HEK293 (cell line): ENCODE data around the gene LGI1.

ENCODE experiments used
- CTCF ChIA-PET: fragments of 350-600 bp; formaldehyde crosslinking; extraction: SDS; loops from one replicate; lab custom pipeline; 2021; ENCODE audit warnings: antibody characterized with exemption; lab: Yijun Ruan, JAX
- POLR2A ChIA-PET: fragments of 300-600 bp; formaldehyde crosslinking; extraction: SDS; loops from one replicate; lab custom pipeline; 2020; ENCODE audit warnings: antibody characterized with exemption, inconsistent platforms; lab: Yijun Ruan, JAX
- H3K27ac ChIP-seq: fragments of 200-500 bp; sonication (Bioruptor generic); 2 replicates; pipeline ENCODE4 v1.5.1; 2014; ENCODE audit warnings: low read depth, low read length, control low read depth, inconsistent platforms; ENCODE audit errors: extremely low read depth
- H3K36me3 ChIP-seq, 2 experiments: fragments of 200-500 bp in 1 of 2; sonication (Bioruptor generic) in 1 of 2; 1 replicate in 1 of 2; 2 replicates in 1 of 2; pipeline ENCODE4 v1.5.1; 2014 to 2017; ENCODE audit warnings: inconsistent platforms in 2 of 2, low read length in 2 of 2; ENCODE audit not compliant: control insufficient read depth in 2 of 2, insufficient read depth in 1 of 2
- H3K4me1 ChIP-seq: fragments of 200-500 bp; sonication (Bioruptor generic); 2 replicates; pipeline ENCODE4 v1.5.1; 2014; ENCODE audit warnings: mild to moderate bottlenecking, low read length, inconsistent platforms; ENCODE audit not compliant: control insufficient read depth, insufficient read depth
- H3K4me3 ChIP-seq: 2 replicates; pipeline ENCODE4 v1.5.1; 2011; ENCODE audit warnings: low read depth, mild to moderate bottlenecking, control low read depth, low read length, moderate library complexity
- H3K9me3 ChIP-seq: fragments of 200-500 bp; sonication (Bioruptor generic); 2 replicates; pipeline ENCODE4 v1.5.1; 2014; ENCODE audit warnings: low read depth, low read length, inconsistent platforms; ENCODE audit not compliant: control insufficient read depth, insufficient read depth
- EGR2 ChIP-seq: fragments of 450-650 bp; formaldehyde crosslinking; IDR thresholded peaks from 2 replicates; pipeline ENCODE4 v1.5.1; 2016; ENCODE audit warnings: low read depth, missing biosample characterization, missing genetic modification characterization
- GLIS1 ChIP-seq: fragments of 450-650 bp; formaldehyde crosslinking; IDR thresholded peaks from 2 replicates; pipeline ENCODE4 v1.5.1; 2016; ENCODE audit warnings: missing biosample characterization, missing genetic modification characterization
- HIC1 ChIP-seq: fragments of 450-650 bp; formaldehyde crosslinking; IDR thresholded peaks from 2 replicates; pipeline ENCODE4 v1.5.1; 2016; ENCODE audit warnings: missing biosample characterization, missing genetic modification characterization
- KLF7 ChIP-seq: fragments of 450-650 bp; formaldehyde crosslinking; IDR thresholded peaks from 2 replicates; pipeline ENCODE4 v1.5.1; 2016; ENCODE audit warnings: missing biosample characterization, missing genetic modification characterization, borderline replicate concordance
- KLF9 ChIP-seq: fragments of 450-650 bp; formaldehyde crosslinking; IDR thresholded peaks from 2 replicates; pipeline ENCODE4 v1.5.1; 2016; ENCODE audit warnings: missing biosample characterization, missing genetic modification characterization, low read depth
- PBX3 ChIP-seq: sonication (generic); formaldehyde crosslinking; IDR thresholded peaks from 2 replicates; pipeline ENCODE4 v1.8.1; 2022; ENCODE audit warnings: mild to moderate bottlenecking, moderate library complexity, missing genetic modification reagents
- PRDM1 ChIP-seq: fragments of 450-650 bp; formaldehyde crosslinking; IDR thresholded peaks from 2 replicates; pipeline ENCODE4; 2016; ENCODE audit warnings: missing biosample characterization, missing genetic modification characterization
- SP7 ChIP-seq: fragments of 450-650 bp; formaldehyde crosslinking; IDR thresholded peaks from 2 replicates; pipeline ENCODE4 v1.5.1; 2016; ENCODE audit warnings: missing biosample characterization, missing genetic modification characterization
- ZBTB8A ChIP-seq: fragments of 450-650 bp; formaldehyde crosslinking; IDR thresholded peaks from 2 replicates; pipeline ENCODE4 v1.5.1; 2016; ENCODE audit warnings: missing biosample characterization, missing genetic modification characterization
- ZNF114 ChIP-seq: fragments of 450-650 bp; formaldehyde crosslinking; IDR thresholded peaks from 2 replicates; pipeline ENCODE4 v1.5.0; 2017; ENCODE audit warnings: missing biosample characterization, missing genetic modification characterization
- ZNF169 ChIP-seq: fragments of 450-650 bp; formaldehyde crosslinking; IDR thresholded peaks from 2 replicates; pipeline ENCODE4 v1.5.1; 2016; ENCODE audit warnings: missing biosample characterization, missing genetic modification characterization
- ZNF184 ChIP-seq: fragments of 450-650 bp; IDR thresholded peaks from 2 replicates; pipeline ENCODE4 v1.5.1; 2018; ENCODE audit warnings: missing biosample characterization, mild to moderate bottlenecking, missing genetic modification characterization
- ZNF223 ChIP-seq: fragments of 450-650 bp; formaldehyde crosslinking; IDR thresholded peaks from 2 replicates; pipeline ENCODE4 v1.5.1; 2016; ENCODE audit warnings: missing biosample characterization, missing genetic modification characterization
- ZNF239 ChIP-seq: fragments of 450-650 bp; formaldehyde crosslinking; IDR thresholded peaks from 2 replicates; pipeline ENCODE4 v1.5.1; 2016; ENCODE audit warnings: missing biosample characterization, missing genetic modification characterization
- ZNF292 ChIP-seq: fragments of 450-650 bp; formaldehyde crosslinking; IDR thresholded peaks from 2 replicates; pipeline ENCODE4 v1.5.1; 2016; ENCODE audit warnings: low read depth, missing biosample characterization, missing genetic modification characterization, borderline replicate concordance
- ZNF391 ChIP-seq: fragments of 450-650 bp; formaldehyde crosslinking; IDR thresholded peaks from 2 replicates; pipeline ENCODE4 v1.5.1; 2016; ENCODE audit warnings: low read depth, missing biosample characterization, missing genetic modification characterization, borderline replicate concordance
- ZNF394 ChIP-seq: fragments of 450-650 bp; formaldehyde crosslinking; IDR thresholded peaks from 2 replicates; pipeline ENCODE4 v1.5.1; 2016; ENCODE audit warnings: missing biosample characterization, missing genetic modification characterization, mild to moderate bottlenecking, moderate library complexity, borderline replicate concordance
- ZNF423 ChIP-seq: fragments of 450-650 bp; formaldehyde crosslinking; IDR thresholded peaks from 2 replicates; pipeline ENCODE4 v1.5.1; 2016; ENCODE audit warnings: missing biosample characterization, missing genetic modification characterization
- ZNF521 ChIP-seq: fragments of 450-650 bp; formaldehyde crosslinking; IDR thresholded peaks from 2 replicates; pipeline ENCODE4 v1.5.1; 2017; ENCODE audit warnings: missing biosample characterization, mild to moderate bottlenecking, missing genetic modification characterization
- ZNF561 ChIP-seq: fragments of 450-650 bp; IDR thresholded peaks from 2 replicates; pipeline ENCODE4 v1.5.1; 2018; ENCODE audit warnings: missing biosample characterization, missing genetic modification characterization, borderline replicate concordance
- ZNF600 ChIP-seq: fragments of 450-650 bp; formaldehyde crosslinking; IDR thresholded peaks from 2 replicates; pipeline ENCODE4 v1.5.1; 2016; ENCODE audit warnings: missing biosample characterization, missing genetic modification characterization
- ZNF629 ChIP-seq: fragments of 450-650 bp; formaldehyde crosslinking; IDR thresholded peaks from 2 replicates; pipeline ENCODE4 v1.5.1; 2017; ENCODE audit warnings: missing biosample characterization, missing genetic modification characterization
- ZNF660 ChIP-seq: fragments of 450-650 bp; IDR thresholded peaks from 2 replicates; pipeline ENCODE4 v1.5.1; 2018; ENCODE audit warnings: missing biosample characterization, mild to moderate bottlenecking, missing genetic modification characterization
- ZNF837 ChIP-seq: fragments of 450-650 bp; formaldehyde crosslinking; IDR thresholded peaks from 2 replicates; pipeline ENCODE4 v1.5.1; 2016; ENCODE audit warnings: missing biosample characterization, missing genetic modification characterization
- ZSCAN23 ChIP-seq: fragments of 450-650 bp; formaldehyde crosslinking; IDR thresholded peaks from 2 replicates; pipeline ENCODE4 v1.5.1; 2016; ENCODE audit warnings: missing biosample characterization, missing genetic modification characterization
- TF ChIP-seq, protein P1 (sequence below): fragments of 450-650 bp; formaldehyde crosslinking; IDR thresholded peaks from 2 replicates; pipeline ENCODE4 v1.5.1; 2016; ENCODE audit warnings: missing biosample characterization, missing genetic modification characterization
- TF ChIP-seq, protein P2 (sequence below): fragments of 450-650 bp; formaldehyde crosslinking; IDR thresholded peaks from 2 replicates; pipeline ENCODE4 v1.5.1; 2017; ENCODE audit warnings: missing biosample characterization, missing genetic modification characterization
- TF ChIP-seq, protein P3 (sequence below): fragments of 450-650 bp; formaldehyde crosslinking; IDR thresholded peaks from 2 replicates; pipeline ENCODE4 v1.5.1; 2016; ENCODE audit warnings: missing biosample characterization, missing genetic modification characterization

The LGI1 gene

DNA sequence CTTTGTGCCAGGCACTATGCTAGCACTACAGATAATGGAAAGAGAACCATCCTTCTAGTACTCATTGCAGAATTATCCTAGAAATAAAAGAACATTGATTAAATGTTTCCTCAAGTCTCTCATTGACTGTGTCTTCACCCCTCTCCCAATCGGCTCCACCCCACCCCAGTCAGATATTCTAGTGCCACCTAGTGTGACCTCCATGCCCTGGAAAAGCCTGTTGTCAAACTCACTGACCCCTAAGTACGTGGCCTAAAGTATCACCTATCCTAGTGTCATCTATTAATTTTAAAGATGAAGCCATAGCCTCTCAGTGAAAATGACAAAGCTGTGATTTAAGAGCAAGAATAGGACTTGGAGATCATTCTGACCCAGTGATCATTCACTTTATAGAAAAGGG, 26.3 kb downstream of the LGI1 start:
- POLR2A ChIA-PET = no interaction called here
- H3K27ac ChIP-seq = no peak overlapping the region
- no peak overlapping the region for H3K4me3 ChIP-seq
- no peaks in the 10 kb centered on the region for H3K9me3 ChIP-seq
- no peaks in the 10 kb centered on the region for H3K36me3 ChIP-seq
- TF ChIP-seq, protein P1, sequence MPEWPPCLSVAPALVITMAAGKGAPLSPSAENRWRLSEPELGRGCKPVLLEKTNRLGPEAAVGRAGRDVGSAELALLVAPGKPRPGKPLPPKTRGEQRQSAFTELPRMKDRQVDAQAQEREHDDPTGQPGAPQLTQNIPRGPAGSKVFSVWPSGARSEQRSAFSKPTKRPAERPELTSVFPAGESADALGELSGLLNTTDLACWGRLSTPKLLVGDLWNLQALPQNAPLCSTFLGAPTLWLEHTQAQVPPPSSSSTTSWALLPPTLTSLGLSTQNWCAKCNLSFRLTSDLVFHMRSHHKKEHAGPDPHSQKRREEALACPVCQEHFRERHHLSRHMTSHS (tag by site-specific recombination) = no peak
- TF ChIP-seq ZNF521 (tag by site-specific recombination) (no peak), ZNF837 (tag by site-specific recombination) (no peak), ZNF660 (tag by site-specific recombination) (no peak), PRDM1 (tag by site-specific recombination) (no peak), ZNF184 (tag by site-specific recombination) (no peak), ZNF629 (tag by site-specific recombination) (no peak), KLF9 (no peak), EGR2 (tag by site-specific recombination) (no peak), KLF7 (tag by site-specific recombination) (no peak), ZBTB8A (tag by site-specific recombination) (no peak), SP7 (tag by site-specific recombination) (no peak), ZNF239 (no peak), ZNF423 (tag by site-specific recombination) (no peak), ZNF169 (no peak)
- TF ChIP-seq, protein P2, sequence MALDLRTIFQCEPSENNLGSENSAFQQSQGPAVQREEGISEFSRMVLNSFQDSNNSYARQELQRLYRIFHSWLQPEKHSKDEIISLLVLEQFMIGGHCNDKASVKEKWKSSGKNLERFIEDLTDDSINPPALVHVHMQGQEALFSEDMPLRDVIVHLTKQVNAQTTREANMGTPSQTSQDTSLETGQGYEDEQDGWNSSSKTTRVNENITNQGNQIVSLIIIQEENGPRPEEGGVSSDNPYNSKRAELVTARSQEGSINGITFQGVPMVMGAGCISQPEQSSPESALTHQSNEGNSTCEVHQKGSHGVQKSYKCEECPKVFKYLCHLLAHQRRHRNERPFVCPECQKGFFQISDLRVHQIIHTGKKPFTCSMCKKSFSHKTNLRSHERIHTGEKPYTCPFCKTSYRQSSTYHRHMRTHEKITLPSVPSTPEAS = no peak
- TF ChIP-seq, protein P3, sequence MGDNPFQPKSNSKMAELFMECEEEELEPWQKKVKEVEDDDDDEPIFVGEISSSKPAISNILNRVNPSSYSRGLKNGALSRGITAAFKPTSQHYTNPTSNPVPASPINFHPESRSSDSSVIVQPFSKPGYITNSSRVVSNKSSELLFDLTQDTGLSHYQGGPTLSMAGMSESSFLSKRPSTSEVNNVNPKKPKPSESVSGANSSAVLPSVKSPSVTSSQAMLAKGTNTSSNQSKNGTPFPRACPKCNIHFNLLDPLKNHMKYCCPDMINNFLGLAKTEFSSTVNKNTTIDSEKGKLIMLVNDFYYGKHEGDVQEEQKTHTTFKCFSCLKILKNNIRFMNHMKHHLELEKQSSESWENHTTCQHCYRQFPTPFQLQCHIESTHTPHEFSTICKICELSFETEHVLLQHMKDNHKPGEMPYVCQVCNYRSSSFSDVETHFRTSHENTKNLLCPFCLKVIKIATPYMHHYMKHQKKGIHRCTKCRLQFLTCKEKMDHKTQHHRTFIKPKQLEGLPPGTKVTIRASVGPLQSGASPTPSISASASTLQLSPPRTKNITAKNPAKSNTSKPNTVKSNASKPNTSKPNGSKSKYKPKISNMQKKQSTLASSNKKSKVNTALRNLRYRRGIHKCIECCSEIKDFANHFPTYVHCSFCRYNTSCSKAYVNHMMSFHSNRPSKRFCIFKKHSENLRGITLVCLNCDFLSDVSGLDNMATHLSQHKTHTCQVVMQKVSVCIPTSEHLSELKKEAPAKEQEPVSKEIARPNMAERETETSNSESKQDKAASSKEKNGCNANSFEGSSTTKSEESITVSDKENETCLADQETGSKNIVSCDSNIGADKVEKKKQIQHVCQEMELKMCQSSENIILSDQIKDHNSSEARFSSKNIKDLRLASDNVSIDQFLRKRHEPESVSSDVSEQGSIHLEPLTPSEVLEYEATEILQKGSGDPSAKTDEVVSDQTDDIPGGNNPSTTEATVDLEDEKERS (tag by site-specific recombination) = no peak
- CTCF ChIA-PET = interaction anchor here (0.7 to 1.9 kb wide), 2 partner anchors 39 to 51 kb away, joined by 3 to 5 read pairs; no protein-coding TSS in a partner anchor
- H3K4me1 ChIP-seq = no peaks in the 10 kb centered on the region

GRCh38 chr10:93788413-93789208, 30.9 kb downstream of the LGI1 start:
- no peak overlapping the region for H3K27ac ChIP-seq
- no peaks in the 10 kb centered on the region for H3K9me3 ChIP-seq
- ChIA-PET CTCF (interaction anchor here (0.5 to 1.9 kb wide), 4 partner anchors 27 to 615 kb away, joined by 3 to 5 read pairs (median 4); no protein-coding TSS in a partner anchor), POLR2A (no interaction called here)
- no peaks in the 10 kb centered on the region for H3K4me1 ChIP-seq
- no peak overlapping the region for H3K4me3 ChIP-seq
- no peaks in the 10 kb centered on the region for H3K36me3 ChIP-seq
- no peak for TF ChIP-seq ZNF292 (tag by site-specific recombination)
- TF ChIP-seq ZNF394 (tag by site-specific recombination) = no peak
- no peak for TF ChIP-seq ZSCAN23 (tag by site-specific recombination)
- no peak for TF ChIP-seq ZNF561 (tag by site-specific recombination)
- TF ChIP-seq ZNF114 = no peak
- TF ChIP-seq ZNF600 = no peak
- TF ChIP-seq ZNF223 (tag by site-specific recombination) = no peak
- TF ChIP-seq PBX3 (CRISPR knock-in tag) = no peak
- no peak for TF ChIP-seq HIC1 (tag by site-specific recombination)
- TF ChIP-seq ZNF391 = no peak
- no peak for TF ChIP-seq GLIS1 (tag by site-specific recombination)
